ENCODE data around the gene FBXO42. TPM values are rescaled to one million over a fixed set of nuclear protein-coding genes. Genes with fewer than 3 reads are reported as not detected.

The FBXO42 gene
- total RNA-seq, 1 donor, result 16.3 TPM

DNA sequence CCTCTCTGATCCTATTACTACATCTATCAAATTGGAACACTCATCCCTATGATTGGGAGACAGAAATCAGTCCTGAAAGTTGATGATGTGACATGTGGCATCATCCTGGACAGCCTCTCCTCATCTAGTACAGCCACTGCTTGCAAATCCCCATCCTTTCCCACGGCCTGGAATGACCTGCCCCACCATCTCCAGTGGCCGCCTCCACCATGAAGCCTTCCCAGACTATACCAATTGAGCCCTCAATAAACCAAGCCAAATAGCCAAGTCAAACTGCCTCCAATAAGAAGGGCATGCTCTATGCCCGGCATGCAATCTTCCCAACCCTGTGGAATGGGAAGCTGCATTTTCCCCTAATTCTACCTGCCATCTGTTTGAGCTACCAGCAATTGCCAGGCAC is 139.3 kb downstream of the FBXO42 start:
- TF ChIP-seq, protein P1, sequence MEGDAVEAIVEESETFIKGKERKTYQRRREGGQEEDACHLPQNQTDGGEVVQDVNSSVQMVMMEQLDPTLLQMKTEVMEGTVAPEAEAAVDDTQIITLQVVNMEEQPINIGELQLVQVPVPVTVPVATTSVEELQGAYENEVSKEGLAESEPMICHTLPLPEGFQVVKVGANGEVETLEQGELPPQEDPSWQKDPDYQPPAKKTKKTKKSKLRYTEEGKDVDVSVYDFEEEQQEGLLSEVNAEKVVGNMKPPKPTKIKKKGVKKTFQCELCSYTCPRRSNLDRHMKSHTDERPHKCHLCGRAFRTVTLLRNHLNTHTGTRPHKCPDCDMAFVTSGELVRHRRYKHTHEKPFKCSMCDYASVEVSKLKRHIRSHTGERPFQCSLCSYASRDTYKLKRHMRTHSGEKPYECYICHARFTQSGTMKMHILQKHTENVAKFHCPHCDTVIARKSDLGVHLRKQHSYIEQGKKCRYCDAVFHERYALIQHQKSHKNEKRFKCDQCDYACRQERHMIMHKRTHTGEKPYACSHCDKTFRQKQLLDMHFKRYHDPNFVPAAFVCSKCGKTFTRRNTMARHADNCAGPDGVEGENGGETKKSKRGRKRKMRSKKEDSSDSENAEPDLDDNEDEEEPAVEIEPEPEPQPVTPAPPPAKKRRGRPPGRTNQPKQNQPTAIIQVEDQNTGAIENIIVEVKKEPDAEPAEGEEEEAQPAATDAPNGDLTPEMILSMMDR (IDR thresholded peaks at IDR 0.05; ENCODE audit: extremely low read depth, low read depth, low read length), result no peak
- Histone ChIP-seq H3K4me3 (ENCODE audit: insufficient read depth, low read length) (no peak overlapping the region), H3K27ac (ENCODE audit: low read depth, low read length) (no peak overlapping the region), H3K4me2 (ENCODE audit: insufficient read depth, low read length) (no peak overlapping the region), H3K27me3 (ENCODE audit: insufficient read depth, low read length) (no peaks in the 10 kb centered on the region), H3K9me3 (ENCODE audit: low read depth, low read length) (no peaks in the 10 kb centered on the region), H3K79me2 (ENCODE audit: insufficient read depth, low read length) (no peaks in the 10 kb centered on the region), H3K4me1 (ENCODE audit: insufficient read depth, low read length) (peaks cover 10% of the 10 kb centered on the region), H3K36me3 (ENCODE audit: insufficient read depth, low read length) (no peaks in the 10 kb centered on the region), H2AFZ (ENCODE audit: low read length) (no peak overlapping the region), H4K20me1 (ENCODE audit: insufficient read depth, low read length) (no peaks in the 10 kb centered on the region)
- DNase-seq (ENCODE audit: insufficient read length, low spot score, missing footprints), result peak; percentile 46

DNA sequence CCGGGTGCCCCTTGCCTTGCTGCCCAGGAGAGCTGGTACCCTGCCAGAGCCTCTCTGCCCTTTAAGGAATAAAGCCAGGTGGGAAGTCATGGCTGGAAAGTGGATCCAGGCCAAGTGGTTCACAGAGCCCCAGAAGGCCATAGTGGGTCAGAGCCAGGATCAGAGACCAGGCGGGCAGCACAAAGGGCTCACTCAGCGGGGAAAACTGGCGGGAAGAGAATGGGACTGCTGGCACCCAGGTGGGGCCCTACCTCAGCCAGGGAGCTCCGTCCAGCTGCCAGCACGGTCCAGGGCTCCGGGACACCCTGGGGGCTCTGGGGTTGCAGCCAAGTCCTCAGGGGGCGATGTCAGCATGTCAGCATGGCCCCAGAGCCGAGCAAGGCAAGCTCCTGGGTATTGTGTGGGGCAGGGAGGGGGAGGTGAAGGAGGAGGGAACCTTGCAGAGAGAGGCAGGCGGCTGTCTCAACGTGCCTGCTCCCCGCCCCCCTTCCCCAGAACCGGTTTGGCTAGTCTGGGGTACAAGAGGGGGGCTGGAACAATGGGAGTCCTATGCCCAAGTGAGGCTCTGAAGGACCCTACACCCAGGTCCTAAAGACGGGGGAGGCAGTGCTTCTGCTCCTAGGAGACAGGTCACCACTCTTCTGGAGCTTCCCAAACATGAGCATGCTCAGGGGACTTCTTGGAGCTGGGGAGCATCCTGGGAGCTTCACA is 139.9 kb downstream of the FBXO42 start, which contains the start of gene ARHGEF19:
Gene ARHGEF19, minus strand, starts transcription at position 402 of the 711 bp plus-strand sequence. CDS start 3,598 bp downstream, outside the sequence.
- Histone ChIP-seq H3K27me3 (ENCODE audit: insufficient read depth, low read length) (no peaks in the 10 kb centered on the region), H3K79me2 (ENCODE audit: insufficient read depth, low read length) (no peaks in the 10 kb centered on the region), H3K36me3 (ENCODE audit: insufficient read depth, low read length) (no peaks in the 10 kb centered on the region), H3K4me1 (ENCODE audit: insufficient read depth, low read length) (peaks cover 6% of the 10 kb centered on the region), H3K9me3 (ENCODE audit: low read depth, low read length) (no peaks in the 10 kb centered on the region), H4K20me1 (ENCODE audit: insufficient read depth, low read length) (no peaks in the 10 kb centered on the region), H3K4me3 (ENCODE audit: insufficient read depth, low read length) (no peak within 1 kb of the TSS), H3K27ac (ENCODE audit: low read depth, low read length) (no peak within 1 kb of the TSS), H3K4me2 (ENCODE audit: insufficient read depth, low read length) (no peak within 1 kb of the TSS), H2AFZ (ENCODE audit: low read length) (no peak within 1 kb of the TSS)
- peak; percentile 21 for DNase-seq (ENCODE audit: insufficient read length, low spot score, missing footprints)
- TF ChIP-seq, protein P1 (IDR thresholded peaks at IDR 0.05; ENCODE audit: extremely low read depth, low read depth, low read length), result no peak

DNA sequence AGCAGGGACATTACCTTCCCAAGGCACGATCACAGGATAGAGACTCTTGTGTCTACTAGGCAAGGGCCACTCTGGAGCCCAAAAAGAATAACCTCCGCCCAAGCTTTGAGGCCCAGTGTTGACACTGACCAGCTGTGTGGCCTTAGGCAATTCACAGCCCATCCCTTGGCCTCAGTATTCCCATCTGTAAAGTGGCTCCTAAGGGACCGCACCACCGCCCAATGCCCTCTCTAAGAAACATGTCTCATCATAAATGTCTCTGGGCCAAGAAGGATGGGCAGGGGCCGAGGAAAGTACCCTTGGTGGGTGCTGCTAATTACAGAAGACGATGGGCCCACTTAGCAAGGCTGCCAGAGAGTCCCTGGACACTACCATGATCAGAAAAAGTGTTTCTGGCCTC is 140.5 kb downstream of the FBXO42 start:
- peak; percentile 25 for DNase-seq (ENCODE audit: insufficient read length, low spot score, missing footprints)
- no peaks in the 10 kb centered on the region for H3K27me3 ChIP-seq (ENCODE audit: insufficient read depth, low read length)
- TF ChIP-seq, protein P1 (IDR thresholded peaks at IDR 0.05; ENCODE audit: extremely low read depth, low read depth, low read length), result no peak
- H2AFZ ChIP-seq (ENCODE audit: low read length), result no peak overlapping the region
- H3K4me3 ChIP-seq (ENCODE audit: insufficient read depth, low read length), result no peak overlapping the region
- H3K27ac ChIP-seq (ENCODE audit: low read depth, low read length), result no peak overlapping the region
- H3K9me3 ChIP-seq (ENCODE audit: low read depth, low read length), result no peaks in the 10 kb centered on the region
- no peak overlapping the region for H3K4me2 ChIP-seq (ENCODE audit: insufficient read depth, low read length)
- H3K4me1 ChIP-seq (ENCODE audit: insufficient read depth, low read length), result peaks cover 10% of the 10 kb centered on the region
- H4K20me1 ChIP-seq (ENCODE audit: insufficient read depth, low read length), result no peaks in the 10 kb centered on the region
- H3K36me3 ChIP-seq (ENCODE audit: insufficient read depth, low read length), result no peaks in the 10 kb centered on the region
- H3K79me2 ChIP-seq (ENCODE audit: insufficient read depth, low read length), result no peaks in the 10 kb centered on the region

DNA sequence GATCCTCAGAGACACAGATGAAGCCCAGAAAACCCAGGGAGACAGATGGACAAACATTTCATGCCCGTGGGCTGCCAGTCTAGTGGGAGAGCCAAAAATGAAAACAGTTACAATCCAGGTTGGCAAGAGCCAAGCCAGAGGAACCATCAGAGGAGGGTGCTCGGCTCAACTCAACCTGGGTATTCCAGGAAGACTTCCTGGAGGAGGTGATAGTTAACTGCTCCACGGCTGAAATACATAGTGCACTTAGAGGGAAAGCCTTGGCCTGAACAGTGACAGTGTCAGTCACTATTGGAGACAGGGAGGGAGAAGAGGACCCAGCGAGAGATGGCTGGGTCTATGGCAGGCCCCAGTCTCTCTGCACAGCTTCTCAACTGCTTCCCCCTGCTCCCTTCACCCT is 141.7 kb downstream of the FBXO42 start:
- H3K9me3 ChIP-seq (ENCODE audit: low read depth, low read length), result no peaks in the 10 kb centered on the region
- no peak overlapping the region for H3K4me2 ChIP-seq (ENCODE audit: insufficient read depth, low read length)
- no peak overlapping the region for H2AFZ ChIP-seq (ENCODE audit: low read length)
- no peaks in the 10 kb centered on the region for H3K36me3 ChIP-seq (ENCODE audit: insufficient read depth, low read length)
- no peaks in the 10 kb centered on the region for H3K27me3 ChIP-seq (ENCODE audit: insufficient read depth, low read length)
- no peak overlapping the region for H3K4me3 ChIP-seq (ENCODE audit: insufficient read depth, low read length)
- TF ChIP-seq, protein P1 (IDR thresholded peaks at IDR 0.05; ENCODE audit: extremely low read depth, low read depth, low read length), result no peak
- DNase-seq (ENCODE audit: insufficient read length, low spot score, missing footprints), result peak; percentile 36
- peaks cover 8% of the 10 kb centered on the region for H3K4me1 ChIP-seq (ENCODE audit: insufficient read depth, low read length)
- H3K27ac ChIP-seq (ENCODE audit: low read depth, low read length), result no peak overlapping the region
- H3K79me2 ChIP-seq (ENCODE audit: insufficient read depth, low read length), result no peaks in the 10 kb centered on the region
- no peaks in the 10 kb centered on the region for H4K20me1 ChIP-seq (ENCODE audit: insufficient read depth, low read length)
